ENCODE measurements around the gene VWA2. TPM values are rescaled to one million over a fixed set of nuclear protein-coding genes. Genes with fewer than 3 reads are reported as not detected.

The VWA2 gene
- total and polyA plus RNA-seq, 2 of the 4 experiments (the other 2 are of a cell fraction) = not detected

GRCh38 chr10:114329634-114330365 lies 90.7 kb downstream of the VWA2 start:
- no peaks in the 10 kb centered on the region for H3K36me3 ChIP-seq (ENCODE audit: control insufficient read depth, insufficient read depth, low read length)
- H4K8ac ChIP-seq (ENCODE audit: low read depth in 2 of 2, low read length in 2 of 2) = no peak overlapping the region
- H3K4me3 ChIP-seq (ENCODE audit: insufficient read depth, low read depth, low read length) = no peak overlapping the region
- WGBS, 2 experiments (ENCODE audit: extremely low coverage in 2 of 2, insufficient read length in 1 of 2) = 33% methylated on average over 2 of the region's 10 CpGs; no CpG with 5 or more reads in 1 of the 2 experiments
- no peak overlapping the region for H2BK120ac ChIP-seq (ENCODE audit: low read depth, low read length)
- H2AK5ac ChIP-seq (ENCODE audit: low read depth, low read length) = no peak overlapping the region
- no peak overlapping the region for H4K5ac ChIP-seq (ENCODE audit: low read depth, low read length)
- no peak for TF ChIP-seq NFE2L2 (IDR thresholded peaks at IDR 0.05; ENCODE audit: low read depth, low read length)
- no peak for TF ChIP-seq USF2 (IDR thresholded peaks at IDR 0.05; ENCODE audit: low read depth, low read length)
- no peak for TF ChIP-seq RFX5 (IDR thresholded peaks at IDR 0.05; ENCODE audit: low read depth, low read length)
- no peak for TF ChIP-seq FOS (IDR thresholded peaks at IDR 0.05; ENCODE audit: low read depth, low read length)
- TF ChIP-seq POLR2A (IDR thresholded peaks at IDR 0.05; ENCODE audit: low read depth, low read length) = no peak
- dilution Hi-C loops (cut with HindIII; ENCODE audit: low sequenced_read_pairs, unreplicated experiment) = no loop called here
- no peak overlapping the region for H3K56ac ChIP-seq (ENCODE audit: extremely low read depth, insufficient read depth, low read length)
- H4K91ac ChIP-seq (ENCODE audit: insufficient read depth, low read depth, low read length) = no peak overlapping the region
- H3K27ac ChIP-seq (ENCODE audit: insufficient read depth, low read length) = no peak overlapping the region
- DNase-seq (no peak), ATAC-seq (ENCODE audit: low read depth) (no peak)
- H2BK5ac ChIP-seq (ENCODE audit: low read depth, low read length, poor library complexity, severe bottlenecking) = no peak overlapping the region
- ChIA-PET POLR2A (ENCODE audit: unreplicated experiment) (no interaction called here), CTCF (no interaction called here)
- no peak overlapping the region for H3K4ac ChIP-seq (ENCODE audit: low read depth, low read length)
- no peak overlapping the region for H3K18ac ChIP-seq (ENCODE audit: low read depth, low read length)
- no peak overlapping the region for H2BK15ac ChIP-seq (ENCODE audit: low read depth, low read length)
- no peak overlapping the region for H3K9ac ChIP-seq (ENCODE audit: low read depth, low read length)
- H3K23ac ChIP-seq (ENCODE audit: low read depth, low read length) = no peak overlapping the region
- intact Hi-C loops (cut with micrococcal nuclease) = no loop called here
- H3K14ac ChIP-seq (replicated peaks; ENCODE audit: low read depth, low read length) = no peak overlapping the region
- no TSS peak for BruUV-seq (replicated peaks)
- no peak overlapping the region for H2BK20ac ChIP-seq (ENCODE audit: low read depth, low read length)
- H2AFZ ChIP-seq (replicated peaks; ENCODE audit: low read length, poor library complexity) = no peak overlapping the region
- in situ Hi-C loops (cut with MboI; ENCODE audit: low sequenced_read_pairs) = no loop called here
- peaks cover 34% of the 10 kb centered on the region for H3K27me3 ChIP-seq (ENCODE audit: control insufficient read depth, insufficient read depth, low read length)
- H3K4me1 ChIP-seq (ENCODE audit: control insufficient read depth, insufficient read depth, low read length) = no peaks in the 10 kb centered on the region
- H4K20me1 ChIP-seq (ENCODE audit: insufficient read depth, low read length) = no peaks in the 10 kb centered on the region
- H3K9me1 ChIP-seq (ENCODE audit: insufficient read depth, low read length) = no peaks in the 10 kb centered on the region
- no peak overlapping the region for H2AK9ac ChIP-seq (replicated peaks; ENCODE audit: low read depth, low read length, poor library complexity)
- H3K79me1 ChIP-seq (ENCODE audit: low read depth in 1 of 2, low read length in 2 of 2) = no peaks in the 10 kb centered on the region
- no peaks in the 10 kb centered on the region for H3K9me3 ChIP-seq (ENCODE audit: control insufficient read depth, insufficient read depth, low read length)
- H3K4me2 ChIP-seq (ENCODE audit: low read depth, low read length) = no peak overlapping the region
